Measurements from ENCODE around the gene ATL3.
A peak's percentile ranks its signal among the peaks of the same experiment; 100 is the strongest.
"Not testable (repeated sequence)": the region's sequence is repeated elsewhere in the genome, so short reads cannot be mapped to it uniquely, and the experiment has no call there.

ATL3 gene

DNA sequence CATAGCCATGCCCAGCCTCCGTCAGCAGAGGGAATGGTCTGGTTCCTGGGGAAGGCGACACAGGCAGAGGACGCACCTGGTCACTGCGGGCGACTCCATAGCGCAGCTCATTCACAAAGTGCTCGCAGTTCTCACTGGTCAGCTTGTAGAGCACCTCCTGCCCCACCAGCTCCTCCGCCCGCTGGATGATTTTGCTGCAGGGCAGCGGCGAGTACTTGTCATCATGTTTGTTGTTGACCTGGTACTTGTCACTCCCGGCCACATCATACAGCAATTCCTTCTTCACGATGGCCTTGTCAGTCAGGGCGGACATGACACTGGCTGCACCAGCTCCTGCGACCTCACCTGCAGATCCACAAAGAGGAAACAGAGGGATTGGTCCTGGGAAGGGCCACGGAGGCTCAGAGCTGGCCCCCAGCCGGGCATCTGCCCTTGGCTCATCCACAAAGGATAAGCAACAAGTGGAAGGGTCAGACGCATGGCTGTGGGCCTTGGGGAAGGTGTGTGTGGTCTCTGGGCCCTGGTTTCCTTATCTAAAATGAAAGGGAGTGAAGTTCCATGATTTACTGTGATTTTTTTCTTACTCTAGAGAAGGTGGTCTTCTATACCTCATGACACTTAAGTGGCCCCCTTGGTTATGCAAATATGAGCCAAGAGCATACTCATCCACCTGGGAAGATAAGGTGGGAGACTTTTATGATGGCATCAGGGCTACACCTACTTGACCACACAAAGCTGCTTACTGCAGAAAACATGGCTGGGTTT is 81.0 kb downstream of the ATL3 start:
- DNase-seq (ENCODE audit: low read depth in 1 of 2, low spot score in 1 of 2): no peak
- in situ Hi-C loops (cut with HindIII; ENCODE audit: low pct_unique_long_range_greater_than_20kb, low sequenced_read_pairs): no loop called here
- TF ChIP-seq JUND (IDR thresholded peaks at IDR 0.05; ENCODE audit: low read depth): no peak

DNA sequence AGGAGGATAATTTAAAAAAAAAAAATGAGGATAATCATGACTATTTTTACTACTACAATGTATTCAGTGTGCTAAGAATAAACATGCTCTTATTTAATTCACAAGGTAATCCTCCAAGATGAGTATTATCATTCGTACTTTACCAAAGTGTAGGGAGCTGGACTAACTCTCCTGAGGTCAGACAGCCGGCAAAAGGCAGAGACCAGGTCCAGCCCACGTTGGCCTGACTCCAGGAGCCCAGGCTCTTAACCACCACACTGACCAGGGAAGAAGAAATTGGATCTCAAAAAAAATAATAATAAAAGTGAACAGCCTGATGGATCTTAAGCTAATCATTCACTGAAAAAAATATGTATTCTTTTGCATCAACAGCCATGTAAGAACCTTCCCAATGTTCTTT is 82.2 kb downstream of the ATL3 start:
- DNase-seq (ENCODE audit: low read depth in 1 of 2, low spot score in 1 of 2): no peak
- TF ChIP-seq JUND (IDR thresholded peaks at IDR 0.05; ENCODE audit: low read depth): no peak
- in situ Hi-C loops (cut with HindIII; ENCODE audit: low pct_unique_long_range_greater_than_20kb, low sequenced_read_pairs): no loop called here

DNA sequence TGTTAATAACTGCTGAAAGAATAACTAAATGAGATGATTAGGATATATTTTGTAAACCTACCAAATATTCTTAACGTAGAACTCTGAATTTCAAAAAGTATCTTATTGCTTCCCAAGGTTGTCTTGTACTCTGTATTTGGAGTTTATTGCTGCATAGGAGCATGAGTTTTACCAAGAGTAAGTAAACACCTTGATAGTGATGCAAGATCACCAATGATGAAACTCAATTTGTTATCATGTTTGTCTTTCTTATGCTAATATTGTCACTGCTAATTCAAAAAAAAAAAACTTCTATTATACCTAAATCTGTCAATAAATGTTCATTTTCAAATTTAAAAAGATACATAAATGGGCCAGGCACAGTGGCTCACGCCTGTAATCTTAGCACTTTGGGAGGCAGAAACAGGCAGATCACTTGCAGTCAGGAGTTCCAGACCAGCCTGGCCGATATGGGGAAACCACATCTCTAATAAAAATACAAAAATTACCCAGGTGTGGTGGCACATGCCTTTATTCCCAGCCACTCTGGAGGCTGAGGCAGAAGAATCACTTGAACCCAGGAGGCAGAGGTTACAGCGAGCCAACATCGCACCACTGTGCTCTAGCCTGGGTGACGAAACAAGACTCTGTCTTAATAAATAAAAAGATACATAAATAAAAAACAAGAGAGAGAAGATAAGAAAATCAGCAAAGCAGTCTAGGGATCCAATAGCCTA is 84.6 kb downstream of the ATL3 start:
- in situ Hi-C loops (cut with HindIII; ENCODE audit: low pct_unique_long_range_greater_than_20kb, low sequenced_read_pairs): no loop called here
- no peak for DNase-seq (ENCODE audit: low read depth in 1 of 2, low spot score in 1 of 2)

DNA sequence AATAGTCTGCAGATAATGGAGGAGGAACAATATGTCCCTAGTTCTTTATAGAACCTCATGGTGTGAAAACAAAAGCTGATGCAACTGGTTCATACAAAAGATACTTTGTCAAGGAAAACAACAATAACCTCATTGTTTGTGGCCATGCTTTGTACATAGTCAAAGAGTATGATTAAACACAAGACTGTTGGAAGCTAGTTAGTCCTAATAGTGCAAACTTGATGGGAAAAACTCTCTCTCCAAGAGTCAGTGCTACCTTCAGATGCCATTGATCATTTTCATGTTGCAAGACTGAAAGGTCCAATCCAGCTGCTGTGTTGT is 87.9 kb downstream of the ATL3 start:
- DNase-seq (ENCODE audit: low read depth in 1 of 2, low spot score in 1 of 2): no peak
- TF ChIP-seq JUND (IDR thresholded peaks at IDR 0.05; ENCODE audit: low read depth): no peak
- in situ Hi-C loops (cut with HindIII; ENCODE audit: low pct_unique_long_range_greater_than_20kb, low sequenced_read_pairs): no loop called here

More for the DNA sequence above, 84.6 kb downstream of the ATL3 start:
- no peak for TF ChIP-seq JUND (IDR thresholded peaks at IDR 0.05; ENCODE audit: low read depth)

DNA sequence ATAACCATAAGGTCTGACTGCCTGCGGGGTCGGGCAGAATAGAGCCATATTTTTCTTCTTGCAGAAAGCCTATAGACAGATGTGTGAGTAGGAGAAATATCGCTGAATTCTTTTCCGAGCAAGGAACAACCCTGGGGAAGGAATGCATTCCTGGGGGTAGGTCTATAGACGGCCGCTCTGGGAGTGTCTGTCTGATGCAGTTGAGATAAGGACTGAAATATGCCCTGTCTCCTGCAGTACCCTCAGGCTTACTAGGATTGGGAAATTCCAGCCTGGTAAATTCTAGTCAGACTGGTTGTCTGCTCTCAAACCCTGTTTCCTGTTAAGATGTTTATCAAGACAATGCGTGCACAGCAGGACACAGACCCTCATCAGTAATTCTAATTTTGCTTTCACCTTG is 90.0 kb downstream of the ATL3 start:
- in situ Hi-C loops (cut with HindIII; ENCODE audit: low pct_unique_long_range_greater_than_20kb, low sequenced_read_pairs): not testable (repeated sequence)
- DNase-seq (ENCODE audit: low read depth in 1 of 2, low spot score in 1 of 2): peak in 1 of 2 experiments; percentile 92
- peak; percentile 61 for TF ChIP-seq JUND (IDR thresholded peaks at IDR 0.05; ENCODE audit: low read depth)

DNA sequence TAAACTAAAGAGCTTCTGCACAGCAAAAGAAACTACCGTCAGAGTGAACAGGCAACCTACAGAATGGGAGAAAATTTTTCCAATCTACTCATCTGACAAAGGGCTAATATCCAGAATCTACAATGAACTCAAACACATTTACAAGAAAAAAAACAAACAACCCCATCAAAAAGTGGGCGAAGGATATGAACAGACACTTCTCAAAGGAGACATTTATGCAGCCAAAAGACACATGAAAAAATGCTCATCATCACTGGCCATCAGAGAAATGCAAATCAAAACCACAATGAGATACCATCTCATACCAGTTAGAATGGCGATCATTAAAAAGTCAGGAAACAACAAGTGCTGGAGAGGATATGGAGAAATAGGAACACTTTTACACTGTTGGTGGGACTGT is 92.3 kb downstream of the ATL3 start:
- in situ Hi-C loops (cut with HindIII; ENCODE audit: low pct_unique_long_range_greater_than_20kb, low sequenced_read_pairs); DNase-seq (ENCODE audit: low read depth in 1 of 2, low spot score in 1 of 2): not testable (repeated sequence)

DNA sequence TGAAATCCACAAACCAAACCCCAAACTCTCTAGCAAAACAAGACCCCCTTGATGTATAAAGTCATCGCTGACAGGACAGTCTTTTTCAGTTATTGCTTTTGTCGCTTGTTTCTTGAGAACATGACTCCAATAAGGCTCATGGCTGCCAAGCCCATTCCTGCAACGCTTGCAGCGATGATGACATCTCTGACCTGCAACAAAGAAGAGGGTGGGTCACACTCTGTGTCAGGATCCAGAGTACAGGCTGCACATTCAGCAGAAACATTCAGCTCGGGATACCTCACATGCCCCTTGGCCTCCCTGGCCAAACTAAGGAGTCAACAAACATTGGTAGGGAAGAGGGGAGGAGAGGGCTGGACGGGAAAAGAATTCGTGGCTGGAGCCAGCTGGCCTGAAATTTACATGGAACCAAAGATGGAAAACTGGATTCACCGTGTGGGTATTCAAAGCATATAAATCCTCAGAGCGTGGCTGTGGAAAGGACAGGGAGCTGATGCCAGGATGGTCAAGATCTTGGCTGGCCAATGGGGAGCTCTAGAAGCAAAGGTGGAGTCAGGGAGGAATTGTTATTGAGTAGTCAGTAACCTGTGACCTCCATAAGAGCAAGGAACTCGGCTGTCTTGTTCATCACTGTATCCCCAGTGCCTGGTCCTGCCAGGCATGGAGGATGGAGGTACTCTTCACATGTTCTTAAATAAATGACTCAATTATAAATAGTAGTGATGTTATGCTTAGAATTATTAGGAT is 96.1 kb downstream of the ATL3 start:
- TF ChIP-seq JUND (IDR thresholded peaks at IDR 0.05; ENCODE audit: low read depth): no peak
- in situ Hi-C loops (cut with HindIII; ENCODE audit: low pct_unique_long_range_greater_than_20kb, low sequenced_read_pairs): no loop called here
- peak in 1 of 2 experiments; percentile 77 for DNase-seq (ENCODE audit: low read depth in 1 of 2, low spot score in 1 of 2)
